Transverse colon (tissue), 4 donors: ENCODE measurements around the gene MPND. TPM values are rescaled to one million over a fixed set of nuclear protein-coding genes. Genes with fewer than 3 reads are reported as not detected.

Experiments
- DNase-seq: peaks from one replicate; pipeline ENCODE4 v3.0.0-alpha.2; 2019
- H3K27ac ChIP-seq, 4 donors: fragments of 200-600 bp; sonication (generic); 2 replicates each; pipeline ENCODE4 v1.5.1; 2016 to 2018; ENCODE audit warnings: inconsistent platforms in 4 of 4
- H3K27me3 ChIP-seq: fragments of 200-600 bp; sonication (generic); 2 replicates; pipeline ENCODE4 v1.5.1; 2017; ENCODE audit warnings: inconsistent platforms
- H3K36me3 ChIP-seq, 4 donors: fragments of 200-600 bp; sonication (generic); 2 replicates each; pipeline ENCODE4 v1.5.1; 2017 to 2019; ENCODE audit warnings: inconsistent platforms in 4 of 4
- H3K4me1 ChIP-seq, 4 donors: fragments of 200-600 bp; sonication (generic); 2 replicates each; pipeline ENCODE4 v1.5.1; 2017 to 2020; ENCODE audit warnings: inconsistent platforms in 4 of 4
- H3K4me3 ChIP-seq, 4 donors: fragments of 200-600 bp; sonication (generic); 1 replicate in 1 of 4; 2 replicates in 3 of 4; pipeline versions ENCODE4 v1.5.1 to v1.6.1; 2017 to 2019; ENCODE audit warnings: inconsistent platforms in 4 of 4
- H3K9me3 ChIP-seq, 2 donors: fragments of 200-600 bp; sonication (generic); 2 replicates each; pipeline ENCODE4 v1.5.1; 2017 to 2019; ENCODE audit warnings: inconsistent platforms in 2 of 2
- EP300 ChIP-seq: sonication (generic); formaldehyde crosslinking; IDR thresholded peaks from one replicate; pipeline ENCODE4 v1.6.1; 2017; ENCODE audit warnings: antibody characterized with exemption, low read depth
- POLR2A ChIP-seq: fragments of 450-650 bp; IDR thresholded peaks from one replicate; pipeline ENCODE4 v1.6.1; 2016; ENCODE audit warnings: antibody characterized with exemption, mild to moderate bottlenecking, moderate library complexity
- POLR2AphosphoS5 ChIP-seq, 3 donors: sonication (generic); formaldehyde crosslinking; IDR thresholded peaks; one replicate each; pipeline ENCODE4 v1.6.1; 2016; ENCODE audit warnings: antibody characterized with exemption in 3 of 3
- WGBS, 2 donors: methylation state at CpG; one replicate each; pipeline ENCODE4 v1.1.5; 2018; ENCODE audit warnings: low coverage in 1 of 2; 5-methylcytosine and 5-hydroxymethylcytosine counted together
- in situ Hi-C, 4 donors: fragments of 200-750 bp; cut with MboI; loops; one replicate each; pipeline versions ENCODE4 v1.15.0 to v1.15.1; 2017; ENCODE audit warnings: low sequenced_read_pairs in 3 of 4, low pct_ligation_motif_present in 1 of 4, low pct_unique_long_range_greater_than_20kb in 1 of 4
- intact Hi-C: fragments of 100-400 bp; cut with DNase I; formaldehyde crosslinking; loops from one replicate; pipeline ENCODE4 v1.15.1; 2023; ENCODE audit warnings: low total_unique reads
- total RNA-seq, 4 donors: library from RNA; depleted of rRNA; stranded (reverse); fragments of >200 nt; gene quantifications; one replicate each; pipeline ENCODE4 v1.1.0, GENCODE V29; 2016
- TF ChIP-seq, protein P1 (sequence below), 5 experiments: fragments of 200-600 bp in 3 of 5; fragments of 450-650 bp in 2 of 5; sonication (generic) in 3 of 5; IDR thresholded peaks; 1 replicate in 2 of 5; 2 replicates in 3 of 5; pipeline ENCODE4 v1.5.1; 2016 to 2017; ENCODE audit warnings: antibody characterized with exemption in 5 of 5, inconsistent platforms in 3 of 5, mild to moderate bottlenecking in 2 of 5, moderate library complexity in 1 of 5

MPND gene
- total RNA-seq, 4 donors from 2014 or later = 16.5 to 96.5 (median 33.7) TPM

DNA sequence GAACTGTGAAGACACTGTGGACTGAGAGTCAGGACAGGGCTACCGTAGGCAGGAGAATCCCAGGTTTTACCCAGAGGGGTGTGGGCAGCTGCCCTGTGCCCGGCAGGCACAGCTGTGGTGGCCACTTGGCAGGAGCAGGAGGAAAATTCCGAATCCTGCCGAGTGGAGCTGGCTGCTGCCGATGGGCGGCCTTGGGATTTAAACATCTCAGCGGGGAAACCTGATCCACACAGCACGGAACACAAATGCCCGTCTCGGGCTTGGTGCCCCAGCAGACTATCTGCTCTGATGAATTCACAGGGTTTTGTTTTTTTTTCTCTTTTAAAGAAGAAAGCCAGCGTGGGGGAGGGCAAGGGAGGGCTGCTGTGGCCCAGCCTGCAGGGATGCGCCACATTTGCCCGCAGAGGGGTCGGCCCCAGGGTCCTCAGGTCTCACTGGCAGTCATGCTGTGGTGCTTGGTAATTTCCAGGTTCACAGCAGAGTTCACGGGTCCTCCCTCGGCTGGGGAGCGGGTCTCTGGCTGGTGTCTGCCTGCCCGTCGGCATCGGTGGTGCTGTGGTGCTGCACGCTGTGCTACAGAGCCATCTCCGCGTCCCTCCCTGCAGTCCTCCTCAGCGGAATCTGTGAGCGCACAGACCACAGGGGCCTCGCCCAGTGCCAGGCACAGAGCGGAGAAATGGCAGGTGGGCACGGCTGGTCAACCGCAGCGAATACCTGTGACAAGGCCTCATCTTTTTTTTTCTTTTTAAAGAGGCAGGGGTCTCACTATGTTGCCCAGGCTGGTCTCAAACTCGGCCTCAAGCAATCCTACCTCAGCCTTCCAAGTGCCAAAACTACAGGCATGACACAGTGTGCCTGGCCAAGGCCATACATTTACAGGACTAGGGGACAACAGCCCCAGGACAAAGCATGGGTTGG, 28.1 kb downstream of the MPND start:
- peak overlapping the region in 1 of 4 donors; percentile 82 for H3K27ac ChIP-seq
- DNase-seq = no peak

DNA sequence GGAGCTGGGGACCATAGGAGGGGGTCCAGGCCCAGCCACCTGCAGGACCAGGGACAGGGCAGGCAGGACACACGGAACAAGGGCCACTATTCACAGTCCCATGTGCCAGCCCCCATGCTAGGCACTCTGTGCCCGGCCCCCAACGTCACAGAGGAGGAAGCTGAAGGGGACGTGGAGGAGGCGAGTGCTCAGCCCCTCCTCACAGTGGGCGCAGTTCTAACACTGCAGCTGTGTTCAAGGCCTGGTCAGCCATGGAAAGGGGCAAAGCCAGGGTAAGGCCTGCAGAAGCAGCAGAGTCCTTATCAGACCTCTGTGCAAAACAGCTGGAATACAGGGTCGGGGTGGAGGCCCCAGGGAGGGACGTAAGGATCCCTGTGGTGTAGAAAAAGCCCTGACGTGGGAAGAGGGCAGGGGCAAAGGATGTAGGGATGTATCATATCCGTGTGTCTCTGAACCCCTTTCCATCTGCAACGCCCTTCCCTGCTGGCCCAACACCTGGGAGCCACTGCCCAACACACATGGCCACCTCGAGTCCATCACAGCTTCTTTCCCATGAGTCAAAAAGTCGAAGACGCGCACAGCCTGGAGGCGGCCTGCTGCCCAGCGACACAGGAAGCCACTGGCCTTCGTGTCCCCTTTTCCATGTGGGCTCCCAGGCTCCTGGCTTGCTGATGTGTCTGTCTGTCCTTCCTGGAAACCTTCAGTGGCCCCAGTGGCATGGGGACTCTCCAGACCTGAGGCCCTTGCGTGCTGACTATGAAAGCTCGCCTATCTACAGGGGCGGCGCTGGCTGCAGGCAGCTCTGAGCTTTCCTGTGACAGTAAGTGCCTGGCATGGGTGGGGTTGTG, 29.0 kb downstream of the MPND start:
- no peak overlapping the region for H3K4me3 ChIP-seq
- 88 to 94% methylated on average over 3 to 21 of the region's 22 CpGs for WGBS, 2 donors
- no peak for DNase-seq
- H3K4me1 ChIP-seq = peaks cover 64 to 81% (median 75%) of the 10 kb centered on the region in 4 donors
- in situ Hi-C loops (loop anchor here in 1 of 4 donors (25.0 kb wide), 1 partner anchor 110 kb away; no protein-coding TSS in a partner anchor), intact Hi-C loops (no loop called here)
- H3K27me3 ChIP-seq = no peaks in the 10 kb centered on the region
- H3K27ac ChIP-seq = peak overlapping the region in 3 of 4 donors; percentile 75 to 85 (median 81)
- H3K9me3 ChIP-seq = no peaks in the 10 kb centered on the region
- no peaks in the 10 kb centered on the region for H3K36me3 ChIP-seq
- no peak for TF ChIP-seq POLR2A

More for the DNA sequence above, 28.1 kb downstream of the MPND start:
- 80 to 94% methylated on average over 1 to 31 of the region's 31 CpGs for WGBS, 2 donors
- Histone ChIP-seq H3K9me3 (no peaks in the 10 kb centered on the region), H3K4me1 (peaks cover 59 to 72% (median 71%) of the 10 kb centered on the region in 4 donors), H3K27me3 (no peaks in the 10 kb centered on the region), H3K36me3 (no peaks in the 10 kb centered on the region), H3K4me3 (no peak overlapping the region)
- intact Hi-C loops (loop anchor here (2.0 kb wide), 1 partner anchor 29 kb away; the partner anchor contains the start of gene SH3GL1), in situ Hi-C loops (loop anchor here in 1 of 4 donors (25.0 kb wide), 1 partner anchor 109 kb away; no protein-coding TSS in a partner anchor)
- TF ChIP-seq POLR2AphosphoS5 (IDR thresholded peaks at IDR 0.05) (no peak), POLR2A (no peak), EP300 (no peak)
- TF ChIP-seq, protein P1, sequence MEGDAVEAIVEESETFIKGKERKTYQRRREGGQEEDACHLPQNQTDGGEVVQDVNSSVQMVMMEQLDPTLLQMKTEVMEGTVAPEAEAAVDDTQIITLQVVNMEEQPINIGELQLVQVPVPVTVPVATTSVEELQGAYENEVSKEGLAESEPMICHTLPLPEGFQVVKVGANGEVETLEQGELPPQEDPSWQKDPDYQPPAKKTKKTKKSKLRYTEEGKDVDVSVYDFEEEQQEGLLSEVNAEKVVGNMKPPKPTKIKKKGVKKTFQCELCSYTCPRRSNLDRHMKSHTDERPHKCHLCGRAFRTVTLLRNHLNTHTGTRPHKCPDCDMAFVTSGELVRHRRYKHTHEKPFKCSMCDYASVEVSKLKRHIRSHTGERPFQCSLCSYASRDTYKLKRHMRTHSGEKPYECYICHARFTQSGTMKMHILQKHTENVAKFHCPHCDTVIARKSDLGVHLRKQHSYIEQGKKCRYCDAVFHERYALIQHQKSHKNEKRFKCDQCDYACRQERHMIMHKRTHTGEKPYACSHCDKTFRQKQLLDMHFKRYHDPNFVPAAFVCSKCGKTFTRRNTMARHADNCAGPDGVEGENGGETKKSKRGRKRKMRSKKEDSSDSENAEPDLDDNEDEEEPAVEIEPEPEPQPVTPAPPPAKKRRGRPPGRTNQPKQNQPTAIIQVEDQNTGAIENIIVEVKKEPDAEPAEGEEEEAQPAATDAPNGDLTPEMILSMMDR (IDR thresholded peaks at IDR 0.05) = no peak

DNA sequence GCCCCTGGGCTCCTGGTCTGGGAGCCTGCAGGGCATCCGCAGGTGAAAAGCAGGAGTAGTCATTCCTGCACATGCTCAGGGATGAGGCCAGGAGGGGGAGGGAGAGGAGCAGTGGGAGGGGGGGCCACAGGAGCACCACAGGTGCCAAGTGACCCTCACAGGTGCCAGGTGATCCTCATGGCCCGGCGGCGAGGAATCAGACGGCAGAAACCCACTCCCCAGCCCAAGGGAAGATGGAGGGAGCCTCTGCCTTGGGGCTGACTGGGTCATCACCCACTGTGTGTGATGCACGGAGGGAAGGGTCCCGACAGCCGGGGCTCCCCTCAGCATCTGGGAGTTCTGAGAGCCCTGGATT, 29.6 kb downstream of the MPND start:
- Histone ChIP-seq H3K27me3 (no peaks in the 10 kb centered on the region), H3K4me1 (peaks cover 62 to 81% (median 74%) of the 10 kb centered on the region in 4 donors), H3K27ac (peak overlapping the region; percentile 75 to 85 (median 81)), H3K9me3 (no peaks in the 10 kb centered on the region), H3K4me3 (no peak overlapping the region), H3K36me3 (no peaks in the 10 kb centered on the region)
- TF ChIP-seq, protein P1 (IDR thresholded peaks at IDR 0.05) = no peak
- TF ChIP-seq POLR2A (no peak), POLR2AphosphoS5 (IDR thresholded peaks at IDR 0.05) (no peak), EP300 (no peak)
- in situ Hi-C loops = loop anchor here in 1 of 4 donors (25.0 kb wide), 1 partner anchor 111 kb away; no protein-coding TSS in a partner anchor
- WGBS, 2 donors = 90% methylated on average over 8 of the region's 8 CpGs; no CpG with 5 or more reads in 1 of the 2 donors
- intact Hi-C loops = no loop called here
- DNase-seq = no peak

DNA sequence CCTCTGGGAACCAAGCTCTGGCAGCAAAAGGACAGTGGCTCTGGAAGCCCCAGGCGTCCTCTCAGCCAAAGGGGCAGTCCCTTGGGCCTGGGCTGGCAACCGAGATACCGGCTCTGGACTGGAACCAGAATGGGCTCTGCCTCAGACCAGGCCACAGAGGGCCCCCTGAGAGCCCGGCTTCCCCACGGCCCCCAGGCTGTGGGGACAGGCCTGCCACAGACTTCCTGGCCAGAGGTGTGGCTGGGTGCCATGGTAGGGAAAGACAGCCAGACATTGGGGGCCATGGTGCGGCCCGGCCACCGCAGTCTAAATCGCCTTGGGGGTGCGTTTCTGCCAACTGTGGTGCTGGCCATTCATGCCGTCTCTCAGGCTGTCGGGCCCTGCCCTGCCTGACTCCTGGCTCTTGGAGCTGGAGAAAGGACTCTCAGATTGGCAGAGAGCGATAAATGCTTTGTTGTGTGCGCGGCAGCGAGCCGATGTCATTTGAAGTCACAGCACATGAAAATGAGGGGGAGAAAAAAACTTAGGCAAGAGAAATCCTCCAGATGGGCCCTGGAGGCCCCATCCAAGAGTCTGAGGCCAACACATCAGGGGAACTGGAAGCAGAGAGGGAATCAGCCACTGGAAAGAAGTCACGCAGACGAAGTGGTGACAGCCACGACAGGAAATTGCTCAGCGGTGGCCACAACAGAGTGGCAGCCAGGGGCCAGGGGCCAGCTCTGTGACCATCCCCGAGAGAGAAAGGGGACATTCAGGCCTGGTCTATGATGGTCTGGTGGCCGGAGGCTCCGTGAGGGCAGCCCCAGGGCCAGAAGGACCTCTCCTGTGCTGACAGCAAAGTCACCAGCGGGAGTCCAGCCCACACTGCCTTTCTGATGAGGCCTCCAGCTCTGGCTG, 30.5 kb downstream of the MPND start:
- Histone ChIP-seq H3K9me3 (no peaks in the 10 kb centered on the region), H3K27me3 (no peaks in the 10 kb centered on the region), H3K4me1 (peaks cover 53 to 76% (median 66%) of the 10 kb centered on the region in 4 donors), H3K27ac (peak overlapping the region; percentile 75 to 85 (median 81)), H3K4me3 (no peak overlapping the region), H3K36me3 (no peaks in the 10 kb centered on the region)
- intact Hi-C loops (no loop called here), in situ Hi-C loops (loop anchor here in 1 of 4 donors (25.0 kb wide), 1 partner anchor 112 kb away; no protein-coding TSS in a partner anchor)
- no peak for TF ChIP-seq POLR2A
- no peak for TF ChIP-seq EP300
- no peak for TF ChIP-seq POLR2AphosphoS5 (IDR thresholded peaks at IDR 0.05)
- TF ChIP-seq, protein P1 (IDR thresholded peaks at IDR 0.05) = no peak
- 79 to 80% methylated on average over 3 to 21 of the region's 25 CpGs for WGBS, 2 donors
- DNase-seq = no peak
